Measurements from ENCODE around the gene TVP23C.
A peak's percentile ranks its signal among the peaks of the same experiment; 100 is the strongest.
"Not testable (repeated sequence)": the region's sequence is repeated elsewhere in the genome, so short reads cannot be mapped to it uniquely, and the experiment has no call there.

TVP23C gene

GRCh38 chr17:15558403-15559105, 4.7 kb downstream of the TVP23C start:
- not testable (repeated sequence) for H3K27me3 Mint-ChIP-seq; H3K27ac Mint-ChIP-seq; ATAC-seq (replicated peaks); H3K4me3 Mint-ChIP-seq; H3K9me3 Mint-ChIP-seq; H3K36me3 Mint-ChIP-seq (ENCODE audit: insufficient read depth); DNase-seq
- H3K4me1 Mint-ChIP-seq (ENCODE audit: low read depth in 2 of 2), result peaks cover 16 to 28% of the 10 kb centered on the region in 2 donors

- not testable (repeated sequence) for H3K27ac Mint-ChIP-seq; ATAC-seq (replicated peaks); H3K4me3 Mint-ChIP-seq; H3K9me3 Mint-ChIP-seq; H3K27me3 Mint-ChIP-seq; H3K36me3 Mint-ChIP-seq (ENCODE audit: insufficient read depth); DNase-seq
- peaks cover 14 to 28% of the 10 kb centered on the region in 2 donors for H3K4me1 Mint-ChIP-seq (ENCODE audit: low read depth in 2 of 2)
Observed at GRCh38 chr17:15557334-15557832, 5.9 kb downstream of the TVP23C start.

GRCh38 chr17:15552932-15553331, 10.4 kb downstream of the TVP23C start:
- not testable (repeated sequence) for H3K36me3 Mint-ChIP-seq (ENCODE audit: insufficient read depth); H3K4me3 Mint-ChIP-seq; H3K27ac Mint-ChIP-seq; DNase-seq; H3K9me3 Mint-ChIP-seq; H3K27me3 Mint-ChIP-seq
- peak; percentile 67 for ATAC-seq (replicated peaks)
- H3K4me1 Mint-ChIP-seq (ENCODE audit: low read depth in 2 of 2), result peaks cover 14 to 16% of the 10 kb centered on the region in 2 donors

- not testable (repeated sequence) for DNase-seq; H3K27ac Mint-ChIP-seq; H3K27me3 Mint-ChIP-seq; H3K4me1 Mint-ChIP-seq (ENCODE audit: low read depth in 2 of 2); ATAC-seq (replicated peaks); H3K4me3 Mint-ChIP-seq; H3K9me3 Mint-ChIP-seq
- H3K36me3 Mint-ChIP-seq (ENCODE audit: insufficient read depth), result peaks cover 21% of the 10 kb centered on the region
Observed at GRCh38 chr17:15549552-15549951, 13.7 kb downstream of the TVP23C start.

GRCh38 chr17:15546604-15547003, 16.7 kb downstream of the TVP23C start:
- not testable (repeated sequence) for H3K4me1 Mint-ChIP-seq (ENCODE audit: low read depth in 2 of 2); H3K4me3 Mint-ChIP-seq; H3K27ac Mint-ChIP-seq; H3K9me3 Mint-ChIP-seq; ATAC-seq (replicated peaks); H3K27me3 Mint-ChIP-seq; DNase-seq
- peaks cover 26% of the 10 kb centered on the region for H3K36me3 Mint-ChIP-seq (ENCODE audit: insufficient read depth)

- not testable (repeated sequence) for H3K4me1 Mint-ChIP-seq (ENCODE audit: low read depth in 2 of 2); DNase-seq; ATAC-seq (replicated peaks); H3K9me3 Mint-ChIP-seq; H3K27ac Mint-ChIP-seq; H3K4me3 Mint-ChIP-seq; H3K27me3 Mint-ChIP-seq
- peaks cover 31% of the 10 kb centered on the region for H3K36me3 Mint-ChIP-seq (ENCODE audit: insufficient read depth)
Observed at GRCh38 chr17:15540371-15541219, 22.7 kb downstream of the TVP23C start.

- not testable (repeated sequence) for H3K4me3 Mint-ChIP-seq; H3K27me3 Mint-ChIP-seq; DNase-seq; H3K4me1 Mint-ChIP-seq (ENCODE audit: low read depth in 2 of 2); ATAC-seq (replicated peaks); H3K9me3 Mint-ChIP-seq; H3K36me3 Mint-ChIP-seq (ENCODE audit: insufficient read depth); H3K27ac Mint-ChIP-seq
Observed at GRCh38 chr17:15533122-15533521, 30.2 kb downstream of the TVP23C start.

GRCh38 chr17:15526292-15527218, 36.7 kb downstream of the TVP23C start:
- H3K9me3 Mint-ChIP-seq; H3K27ac Mint-ChIP-seq; H3K4me3 Mint-ChIP-seq; H3K27me3 Mint-ChIP-seq; H3K36me3 Mint-ChIP-seq (ENCODE audit: insufficient read depth); H3K4me1 Mint-ChIP-seq (ENCODE audit: low read depth in 2 of 2): not testable (repeated sequence)
- DNase-seq, result peak in 2 of 3 experiments; percentile 9 to 15
- ATAC-seq (replicated peaks), result peak; percentile 51

- not testable (repeated sequence) for H3K9me3 Mint-ChIP-seq; DNase-seq; H3K36me3 Mint-ChIP-seq (ENCODE audit: insufficient read depth); H3K27me3 Mint-ChIP-seq; H3K4me3 Mint-ChIP-seq; H3K4me1 Mint-ChIP-seq (ENCODE audit: low read depth in 2 of 2); H3K27ac Mint-ChIP-seq; ATAC-seq (replicated peaks)
Observed at GRCh38 chr17:15524990-15525985, 38.0 kb downstream of the TVP23C start.

GRCh38 chr17:15516150-15516549, 47.1 kb downstream of the TVP23C start:
- Mint-ChIP-seq H3K9me3 (no peaks in the 10 kb centered on the region), H3K27me3 (no peaks in the 10 kb centered on the region), H3K27ac (peak overlapping the region in 1 of 2 donors; percentile 32), H3K4me1 (ENCODE audit: low read depth in 2 of 2) (peaks cover 5 to 10% of the 10 kb centered on the region in 2 donors), H3K4me3 (no peak overlapping the region), H3K36me3 (ENCODE audit: insufficient read depth) (peaks cover 4% of the 10 kb centered on the region)
- DNase-seq (no peak), ATAC-seq (replicated peaks) (no peak)

GRCh38 chr17:15514469-15514868, 48.8 kb downstream of the TVP23C start:
- Mint-ChIP-seq H3K36me3 (ENCODE audit: insufficient read depth) (peaks cover 4% of the 10 kb centered on the region), H3K9me3 (no peaks in the 10 kb centered on the region), H3K4me3 (no peak overlapping the region), H3K27me3 (no peaks in the 10 kb centered on the region), H3K27ac (no peak overlapping the region), H3K4me1 (ENCODE audit: low read depth in 2 of 2) (peaks cover 5 to 10% of the 10 kb centered on the region in 2 donors)
- DNase-seq, result no peak
- ATAC-seq (replicated peaks), result no peak

- peaks cover 5 to 9% of the 10 kb centered on the region in 2 donors for H3K4me1 Mint-ChIP-seq (ENCODE audit: low read depth in 2 of 2)
- ATAC-seq (replicated peaks), result no peak
- no peak for DNase-seq
- H3K27me3 Mint-ChIP-seq, result no peaks in the 10 kb centered on the region
- no peak overlapping the region for H3K4me3 Mint-ChIP-seq
- no peaks in the 10 kb centered on the region for H3K9me3 Mint-ChIP-seq
- peaks cover 4% of the 10 kb centered on the region for H3K36me3 Mint-ChIP-seq (ENCODE audit: insufficient read depth)
- H3K27ac Mint-ChIP-seq, result peak overlapping the region in 1 of 2 donors; percentile 9
Observed at GRCh38 chr17:15513856-15514459, 49.3 kb downstream of the TVP23C start.

Data from effector memory CD8-positive, alpha-beta T cell (primary cell).